NCI-H2029 (cell line): ENCODE data around the gene ACACB.
A peak's percentile ranks its signal among the peaks of the same experiment; 100 is the strongest.

Source experiments
- DNase-seq: peaks from one replicate; lab custom pipeline; 2025; lab: John Stamatoyannopoulos, UW

Gene ACACB

GRCh38 chr12:109115758-109116610 is at the start of gene ACACB:
TSS of gene ACACB (plus strand) at chr12:109116587. CDS start at chr12:109139406, 22,819 bp downstream.
- no peak for DNase-seq

GRCh38 chr12:109069307-109070271 is 46.8 kb upstream of the ACACB start:
- DNase-seq = no peak

- DNase-seq = no peak
Observed at GRCh38 chr12:109074866-109075265, 41.5 kb upstream of the ACACB start.

- no peak for DNase-seq
Observed at GRCh38 chr12:109082751-109083150, 33.6 kb upstream of the ACACB start.

GRCh38 chr12:109084425-109084824 is 32.0 kb upstream of the ACACB start:
- DNase-seq = no peak

- no peak for DNase-seq
Observed at GRCh38 chr12:109085590-109085989, 30.8 kb upstream of the ACACB start.

- DNase-seq = no peak
Observed at GRCh38 chr12:109087250-109087649, 29.1 kb upstream of the ACACB start.

- no peak for DNase-seq
Observed at GRCh38 chr12:109088818-109089217, 27.6 kb upstream of the ACACB start.

GRCh38 chr12:109089683-109090082 is 26.7 kb upstream of the ACACB start:
- DNase-seq = no peak

GRCh38 chr12:109092497-109093021 is 23.8 kb upstream of the ACACB start:
- peak; percentile 21 for DNase-seq

GRCh38 chr12:109093022-109093918 is 23.1 kb upstream of the ACACB start, which contains the start of gene ALKBH2:
TSS of gene ALKBH2 (minus strand) at chr12:109093472. CDS start at chr12:109092786, 686 bp downstream.
- DNase-seq = peak; percentile 90

- DNase-seq = no peak
Observed at GRCh38 chr12:109097140-109097434, 19.3 kb upstream of the ACACB start.

GRCh38 chr12:109097435-109098182 is 18.8 kb upstream of the ACACB start, which contains the start of gene UNG:
TSS of gene UNG (plus strand) at chr12:109097597. CDS start at chr12:109097680, 83 bp downstream.
- DNase-seq = peak; percentile 96

- DNase-seq = peak; percentile 56
Observed at GRCh38 chr12:109098183-109098604, 18.2 kb upstream of the ACACB start.

- DNase-seq = no peak
Observed at GRCh38 chr12:109098651-109099050, 17.7 kb upstream of the ACACB start.

- DNase-seq = no peak
Observed at GRCh38 chr12:109099431-109100020, 16.9 kb upstream of the ACACB start.

- no peak for DNase-seq
Observed at GRCh38 chr12:109100741-109101140, 15.6 kb upstream of the ACACB start.

- no peak for DNase-seq
Observed at GRCh38 chr12:109102491-109102890, 13.9 kb upstream of the ACACB start.

- no peak for DNase-seq
Observed at GRCh38 chr12:109105176-109105575, 11.2 kb upstream of the ACACB start.

- no peak for DNase-seq
Observed at GRCh38 chr12:109109746-109110350, 6.5 kb upstream of the ACACB start.
